Uterus (tissue), 2 donors: ENCODE measurements around the gene EFHC1.

Experiments
- CTCF ChIP-seq, 4 experiments: fragments of 200-600 bp in 2 of 4; fragments of 450-650 bp in 2 of 4; sonication (generic) in 2 of 4; IDR thresholded peaks; one replicate each; pipeline ENCODE4 v1.5.1; 2016 to 2019; ENCODE audit warnings: antibody characterized with exemption in 4 of 4, mild to moderate bottlenecking in 2 of 4, moderate library complexity in 1 of 4
- POLR2A ChIP-seq, 2 donors: fragments of 450-650 bp; IDR thresholded peaks; one replicate each; pipeline ENCODE4 v1.6.1; 2016; ENCODE audit warnings: antibody characterized with exemption in 2 of 2, mild to moderate bottlenecking in 1 of 2, moderate library complexity in 1 of 2

- TF ChIP-seq CTCF (IDR thresholded peaks at IDR 0.05) = no peak
- TF ChIP-seq POLR2A (IDR thresholded peaks at IDR 0.05) = no peak
Observed at GRCh38 chr6:52388790-52389189, 31.4 kb upstream of the EFHC1 start.
